H1 (cell line): ENCODE data around the gene AHSG. TPM values are rescaled to one million over a fixed set of nuclear protein-coding genes. Genes with fewer than 3 reads are reported as not detected.

Experiments used
- CTCF ChIA-PET: fragments of 300-600 bp; sonication (Branson Sonifier 250); formaldehyde crosslinking; loops from one replicate; lab custom pipeline; 2021; ENCODE audit not compliant: partially characterized antibody; lab: Charles Lee
- POLR2A ChIA-PET: fragments of 300-600 bp; sonication (Branson Sonifier 250); formaldehyde crosslinking; loops from one replicate; lab custom pipeline; 2021; ENCODE audit warnings: inconsistent platforms; ENCODE audit not compliant: partially characterized antibody; lab: Charles Lee
- DNase-seq, 2 experiments: peaks; one replicate each; pipeline versions ENCODE4 v3.0.0 to v3.0.0-alpha.2; 2010 to 2022; ENCODE audit warnings: low spot score in 2 of 2, low read depth in 1 of 2, mixed read lengths in 1 of 2
- FAIRE-seq: peaks from 2 replicates; lab custom pipeline; 2011; peaks lifted over from hg19 to GRCh38; lab: Jason Lieb, UNC
- H2AFZ ChIP-seq: 2 replicates; pipeline ENCODE4 v1.8.1; 2012; ENCODE audit warnings: low read length, inconsistent platforms
- H2AK5ac ChIP-seq: 2 replicates; pipeline ENCODE4 v1.6.1; 2013; ENCODE audit warnings: low read depth, low read length
- H2BK120ac ChIP-seq: replicated peaks from 2 replicates; pipeline ENCODE3; 2013; ENCODE audit warnings: low read depth, low read length, inconsistent platforms
- H2BK12ac ChIP-seq: 2 replicates; pipeline ENCODE4 v1.6.1; 2013; ENCODE audit warnings: low read depth, low read length
- H2BK15ac ChIP-seq: 2 replicates; pipeline ENCODE4 v1.6.1; 2013; ENCODE audit warnings: low read length
- H2BK20ac ChIP-seq: 2 replicates; pipeline ENCODE4 v1.6.1; 2013; ENCODE audit warnings: low read length
- H2BK5ac ChIP-seq: 2 replicates; pipeline ENCODE4 v1.6.1; 2013; ENCODE audit warnings: low read depth, low read length
- H3K14ac ChIP-seq: 2 replicates; pipeline ENCODE4 v1.6.1; 2013; ENCODE audit warnings: inconsistent platforms; ENCODE audit not compliant: insufficient read length
- H3K18ac ChIP-seq: 2 replicates; pipeline ENCODE4 v1.6.1; 2013; ENCODE audit warnings: low read length; ENCODE audit errors: extremely low read depth
- H3K23ac ChIP-seq: 2 replicates; pipeline ENCODE4 v1.6.1; 2013; ENCODE audit warnings: inconsistent platforms; ENCODE audit not compliant: insufficient read length
- H3K23me2 ChIP-seq: 2 replicates; pipeline ENCODE4 v1.6.1; 2013; ENCODE audit warnings: low read depth, low read length
- H3K27ac ChIP-seq: 2 replicates; pipeline ENCODE4 v1.6.1; 2011; ENCODE audit warnings: low read depth, low read length, inconsistent platforms
- H3K27me3 ChIP-seq, 4 experiments: replicated peaks in 1 of 4; 1 replicate in 1 of 4; 2 replicates in 3 of 4; pipeline versions ENCODE4 v1.6.1 to v1.8.1; 2011 to 2013; ENCODE audit warnings: low read length in 3 of 4, mild to moderate bottlenecking in 3 of 4, inconsistent platforms in 2 of 4, mixed read lengths in 2 of 4, moderate library complexity in 1 of 4; ENCODE audit not compliant: control insufficient read depth in 3 of 4, insufficient read depth in 3 of 4; ENCODE audit errors: extremely low read depth in 1 of 4
- H3K36me3 ChIP-seq, 4 experiments: 2 replicates each; pipeline versions ENCODE4 v1.6.1 to v1.8.1; 2011 to 2013; ENCODE audit warnings: mild to moderate bottlenecking in 4 of 4, low read length in 3 of 4, moderate library complexity in 2 of 4, control low read depth in 1 of 4, inconsistent platforms in 1 of 4; ENCODE audit not compliant: insufficient read depth in 4 of 4, control insufficient read depth in 2 of 4
- H3K4ac ChIP-seq: replicated peaks from 2 replicates; pipeline ENCODE3; 2013; ENCODE audit warnings: low read length, low read depth, mixed read lengths, inconsistent platforms; ENCODE audit not compliant: insufficient read length
- H3K4me1 ChIP-seq, 4 experiments: replicated peaks in 1 of 4; 1 replicate in 1 of 4; 2 replicates in 3 of 4; pipeline versions ENCODE4 v1.6.1 to v1.8.1; 2011 to 2013; ENCODE audit warnings: low read length in 3 of 4, inconsistent platforms in 2 of 4, mixed read lengths in 1 of 4; ENCODE audit not compliant: insufficient read depth in 4 of 4, control insufficient read depth in 3 of 4
- H3K4me2 ChIP-seq, 2 experiments: 2 replicates each; pipeline versions ENCODE4 v1.6.1 to v1.8.1; 2011 to 2013; ENCODE audit warnings: low read depth in 2 of 2, low read length in 2 of 2, control low read depth in 1 of 2, inconsistent platforms in 1 of 2, mild to moderate bottlenecking in 1 of 2; ENCODE audit not compliant: insufficient read depth in 1 of 2
- H3K4me3 ChIP-seq, 4 experiments: fragments of 200-600, 300-600 bp in 1 of 4; sonication (generic), shearing (Covaris generic), sonication (Bioruptor Twin) in 1 of 4; 2 replicates each; pipeline versions ENCODE4 v1.5.1 to v1.8.1; 2011 to 2016; ENCODE audit warnings: low read length in 4 of 4, low read depth in 3 of 4, control low read depth in 2 of 4, inconsistent platforms in 2 of 4, mild to moderate bottlenecking in 2 of 4, mixed read lengths in 1 of 4, moderate library complexity in 1 of 4; ENCODE audit not compliant: insufficient read depth in 2 of 4; ENCODE audit errors: extremely low read depth in 1 of 4
- H3K56ac ChIP-seq: replicated peaks from 2 replicates; pipeline ENCODE3; 2013; ENCODE audit warnings: low read depth, mild to moderate bottlenecking, mixed read lengths, low read length, inconsistent platforms; ENCODE audit not compliant: insufficient read length
- H3K79me1 ChIP-seq: 2 replicates; pipeline ENCODE4 v1.6.1; 2013; ENCODE audit warnings: low read depth, low read length, control low read depth
- H3K79me2 ChIP-seq, 2 experiments: 2 replicates each; pipeline versions ENCODE4 v1.6.1 to v1.8.1; 2012 to 2013; ENCODE audit warnings: low read length in 2 of 2, mild to moderate bottlenecking in 2 of 2, inconsistent platforms in 1 of 2; ENCODE audit not compliant: insufficient read depth in 2 of 2, control insufficient read depth in 1 of 2
- H3K9ac ChIP-seq, 4 experiments: replicated peaks in 1 of 4; 1 replicate in 1 of 4; 2 replicates in 3 of 4; pipeline versions ENCODE4 v1.6.1 to v1.8.1; 2011 to 2013; ENCODE audit warnings: low read depth in 3 of 4, low read length in 3 of 4, control low read depth in 2 of 4, mild to moderate bottlenecking in 2 of 4, moderate library complexity in 2 of 4, inconsistent platforms in 1 of 4; ENCODE audit errors: extremely low read depth in 1 of 4
- H3K9me3 ChIP-seq, 2 experiments: 2 replicates each; pipeline versions ENCODE4 v1.6.1 to v1.8.1; 2012 to 2013; ENCODE audit warnings: mild to moderate bottlenecking in 2 of 2, moderate library complexity in 2 of 2, control low read depth in 1 of 2, inconsistent platforms in 1 of 2, low read depth in 1 of 2, low read length in 1 of 2, mixed read lengths in 1 of 2; ENCODE audit not compliant: insufficient read depth in 2 of 2
- H4K20me1 ChIP-seq, 2 experiments: replicated peaks in 1 of 2; 2 replicates each; pipeline versions ENCODE3 to v1.8.1; 2011 to 2013; ENCODE audit warnings: inconsistent platforms in 2 of 2, low read length in 2 of 2, mild to moderate bottlenecking in 1 of 2; ENCODE audit not compliant: insufficient read depth in 2 of 2, control insufficient read depth in 1 of 2
- H4K5ac ChIP-seq: 2 replicates; pipeline ENCODE4 v1.6.1; 2013; ENCODE audit warnings: low read length, low read depth, mixed read lengths, inconsistent platforms; ENCODE audit not compliant: insufficient read length
- H4K8ac ChIP-seq: 2 replicates; pipeline ENCODE4 v1.8.0; 2013; ENCODE audit warnings: mild to moderate bottlenecking, moderate library complexity, low read length, inconsistent platforms; ENCODE audit not compliant: insufficient read depth; ENCODE audit errors: extremely low read depth
- H4K91ac ChIP-seq: replicated peaks from 2 replicates; pipeline ENCODE3; 2013; ENCODE audit warnings: low read length, mixed read lengths, inconsistent platforms; ENCODE audit not compliant: insufficient read length
- CBX8 ChIP-seq: fragments of 300-800, 300-1000 bp; sonication (generic); IDR thresholded peaks from 2 replicates; pipeline ENCODE4 v1.7.1; 2016; ENCODE audit warnings: low read depth, low read length, borderline replicate concordance
- CTBP2 ChIP-seq: IDR thresholded peaks from 2 replicates; pipeline ENCODE4 v1.7.0; 2011; ENCODE audit warnings: borderline replicate concordance, mild to moderate bottlenecking, moderate library complexity, mixed read lengths, low read length; ENCODE audit not compliant: insufficient read depth, insufficient read length
- E2F6 ChIP-seq: IDR thresholded peaks from 2 replicates; pipeline ENCODE4 v1.6.1; 2012; ENCODE audit warnings: inconsistent platforms
- EP300 ChIP-seq, 2 experiments: IDR thresholded peaks; 1 replicate in 1 of 2; 2 replicates in 1 of 2; pipeline ENCODE4 v1.6.1; 2011 to 2012; ENCODE audit warnings: low read depth in 2 of 2, low read length in 2 of 2, mild to moderate bottlenecking in 2 of 2, borderline replicate concordance in 1 of 2, inconsistent platforms in 1 of 2, moderate library complexity in 1 of 2
- EZH2 ChIP-seq: fragments of 200-600 bp; sonication (generic); IDR thresholded peaks from 2 replicates; pipeline ENCODE4 v1.7.1; 2012; ENCODE audit warnings: low read depth, mild to moderate bottlenecking, moderate library complexity, low read length, inconsistent platforms; ENCODE audit not compliant: severe bottlenecking
- KDM1A ChIP-seq: fragments of 200-600, 300-600 bp; sonication (generic); IDR thresholded peaks from 2 replicates; pipeline ENCODE4 v1.7.1; 2016; ENCODE audit warnings: mild to moderate bottlenecking, low read length, borderline replicate concordance
- SAP30 ChIP-seq: fragments of 300-600 bp; sonication (generic); IDR thresholded peaks from 2 replicates; pipeline ENCODE4 v1.7.1; 2012; ENCODE audit warnings: low read length, moderate library complexity, mild to moderate bottlenecking, inconsistent platforms; ENCODE audit not compliant: insufficient read depth, insufficient replicate concordance
- SIRT6 ChIP-seq: IDR thresholded peaks from one replicate; pipeline ENCODE4 v1.7.1; 2012; ENCODE audit warnings: low read length, inconsistent platforms
- SP1 ChIP-seq: IDR thresholded peaks from 2 replicates; pipeline ENCODE4 v1.6.1; 2011; ENCODE audit warnings: low read depth, low read length
- SRF ChIP-seq: IDR thresholded peaks from 2 replicates; pipeline ENCODE4 v1.6.1; 2011; ENCODE audit warnings: mild to moderate bottlenecking, low read depth, low read length, moderate library complexity
- TAF1 ChIP-seq: IDR thresholded peaks from 2 replicates; pipeline ENCODE4 v1.6.1; 2011; ENCODE audit warnings: mild to moderate bottlenecking, low read depth, low read length
- TAF7 ChIP-seq: optimal IDR thresholded peaks from 2 replicates; pipeline ENCODE3; 2011; ENCODE audit warnings: low read depth, mild to moderate bottlenecking, inconsistent platforms, low read length, moderate library complexity, borderline replicate concordance
- TBP ChIP-seq: IDR thresholded peaks from 2 replicates; pipeline ENCODE4 v1.6.1; 2011; ENCODE audit warnings: low read depth, low read length, improper control_type of control experiment
- TCF12 ChIP-seq: IDR thresholded peaks from 2 replicates; pipeline ENCODE4 v1.6.1; 2011; ENCODE audit warnings: low read depth, mild to moderate bottlenecking, low read length
- TEAD4 ChIP-seq: IDR thresholded peaks from 2 replicates; pipeline ENCODE4 v1.6.1; 2012; ENCODE audit warnings: low read depth, low read length, inconsistent platforms, mixed read lengths
- polyA plus RNA-seq, 7 experiments: library from polyadenylated mRNA; depleted of rRNA in 3 of 7; stranded (reverse) in 5 of 7; unstranded in 2 of 7; fragments of >200 nt in 5 of 7; fragments of 200-250 nt in 2 of 7; gene quantifications; 1 replicate in 5 of 7; 2 replicates in 1 of 7; 4 replicates in 1 of 7; pipeline versions ENCODE4 v1.2.1 to v1.2.3, GENCODE V29; 2011 to 2013; ENCODE audit warnings: missing spikeins in 2 of 7, mixed read lengths in 2 of 7
- total RNA-seq: library from RNA; stranded (reverse); fragmentation: NEBNext Ultra II Directional; extraction: Animal tissue kit (Norgen Biotek cat#: 25700); gene quantifications from 2 replicates; pipeline ENCODE4 v1.2.1, GENCODE V29; 2021

The AHSG gene
- total and polyA plus RNA-seq, 2 of the 8 experiments (the other 6 are each of a cell fraction or from before 2014, with no cell fraction given): 0.68 to 0.78 TPM

- Histone ChIP-seq H2BK15ac (no peak overlapping the region), H3K27ac (no peak overlapping the region), H3K36me3 (no peaks in the 10 kb centered on the region), H3K23me2 (no peaks in the 10 kb centered on the region), H3K9ac (no peak overlapping the region), H2BK20ac (no peak overlapping the region), H3K79me1 (no peaks in the 10 kb centered on the region), H3K56ac (no peak overlapping the region), H3K23ac (no peak overlapping the region), H3K14ac (no peak overlapping the region), H2AFZ (no peak overlapping the region), H3K4me3 (no peak overlapping the region), H3K18ac (no peak overlapping the region), H3K9me3 (no peaks in the 10 kb centered on the region), H3K27me3 (no peaks in the 10 kb centered on the region), H2BK120ac (no peak overlapping the region), H2AK5ac (no peak overlapping the region), H4K8ac (no peak overlapping the region), H2BK5ac (no peak overlapping the region), H3K79me2 (no peaks in the 10 kb centered on the region), H4K5ac (no peak overlapping the region), H3K4me1 (no peaks in the 10 kb centered on the region), H4K91ac (no peak overlapping the region), H2BK12ac (no peak overlapping the region), H3K4ac (no peak overlapping the region), H3K4me2 (no peak overlapping the region), H4K20me1 (no peaks in the 10 kb centered on the region)
- FAIRE-seq (no peak), DNase-seq (no peak)
- ChIA-PET POLR2A (no interaction called here), CTCF (interaction anchor here (1.4 to 23.7 kb wide), 3 partner anchors 8 to 65 kb away, joined by 3 to 333 read pairs (median 5); partner anchors contain the start of gene AHSG)
- TF ChIP-seq SP1 (no peak), SIRT6 (no peak), EP300 (IDR thresholded peaks at IDR 0.05; ENCODE audit: borderline replicate concordance in 1 of 2, low read depth in 2 of 2, low read length in 2 of 2) (no peak), TAF7 (no peak), EZH2 (no peak), CBX8 (no peak), TBP (no peak), TAF1 (no peak), CTBP2 (no peak), TEAD4 (no peak), KDM1A (no peak), E2F6 (no peak), SRF (no peak), SAP30 (no peak), TCF12 (no peak)
Measured at GRCh38 chr3:186605078-186605477, 7.8 kb upstream of the AHSG start.
